ENCODE measurements around the gene HIVEP3.

Gene HIVEP3

GRCh38 chr1:41599912-41600311, 318.8 kb downstream of the HIVEP3 start:
- DNase-seq = no peak

- DNase-seq = no peak
Measured at GRCh38 chr1:41598325-41598724, 320.4 kb downstream of the HIVEP3 start.

DNA sequence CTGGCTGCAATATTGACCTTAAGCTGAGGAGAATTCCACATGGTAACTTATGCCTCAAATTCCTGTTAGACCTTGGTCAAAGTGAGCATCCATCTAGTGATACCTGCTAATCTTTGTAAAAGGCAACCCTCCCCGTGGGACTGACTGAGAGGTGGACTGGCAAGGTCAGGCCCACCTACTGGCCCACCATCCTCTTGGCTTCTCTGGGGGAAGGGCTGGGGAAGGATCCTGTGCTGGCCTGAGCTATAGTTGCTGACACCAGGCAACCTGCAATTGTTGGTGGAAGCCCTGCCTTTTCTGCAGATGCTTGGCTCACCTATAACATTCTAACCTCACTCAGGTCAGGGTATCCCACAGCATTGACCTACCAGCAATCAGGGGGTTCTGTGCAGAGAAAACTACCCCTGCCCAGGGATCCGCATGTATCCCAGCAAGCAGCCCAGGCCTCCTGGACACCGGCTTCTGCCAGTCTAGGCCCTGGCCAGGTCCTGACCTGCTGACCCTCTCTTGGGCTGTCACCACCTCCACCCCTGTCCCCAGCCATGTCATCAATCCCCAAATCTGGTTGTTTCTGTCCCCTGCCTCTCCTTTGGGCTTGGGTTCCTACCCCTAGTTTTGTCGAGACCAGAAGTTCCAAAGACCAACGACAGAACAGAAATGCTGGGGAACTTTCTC, 326.1 kb downstream of the HIVEP3 start:
- DNase-seq = no peak

DNA sequence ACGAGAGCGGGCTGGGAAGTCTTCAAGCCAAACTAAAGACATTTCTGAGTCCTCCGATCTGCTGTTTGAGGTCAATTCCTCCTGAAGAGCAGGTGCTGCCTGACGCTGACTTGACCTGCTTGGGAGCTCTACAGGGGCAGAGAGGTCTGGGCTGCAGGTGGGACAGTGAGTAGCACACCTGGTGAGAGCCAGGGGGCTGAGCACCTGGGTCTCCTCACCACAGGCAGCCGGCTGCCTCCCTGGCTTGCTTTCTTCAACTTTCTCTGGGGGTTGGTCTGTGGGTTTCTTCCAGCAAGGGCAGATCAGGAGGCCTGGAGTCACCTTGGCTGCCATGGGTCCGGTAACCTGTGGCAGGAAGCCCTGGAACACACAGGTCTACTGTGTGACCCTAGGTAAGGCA, 326.8 kb downstream of the HIVEP3 start:
- no peak for DNase-seq

GRCh38 chr1:41590331-41590730, 328.4 kb downstream of the HIVEP3 start:
- no peak for DNase-seq

- no peak for DNase-seq
Measured at GRCh38 chr1:41589395-41589794, 329.3 kb downstream of the HIVEP3 start.

DNA sequence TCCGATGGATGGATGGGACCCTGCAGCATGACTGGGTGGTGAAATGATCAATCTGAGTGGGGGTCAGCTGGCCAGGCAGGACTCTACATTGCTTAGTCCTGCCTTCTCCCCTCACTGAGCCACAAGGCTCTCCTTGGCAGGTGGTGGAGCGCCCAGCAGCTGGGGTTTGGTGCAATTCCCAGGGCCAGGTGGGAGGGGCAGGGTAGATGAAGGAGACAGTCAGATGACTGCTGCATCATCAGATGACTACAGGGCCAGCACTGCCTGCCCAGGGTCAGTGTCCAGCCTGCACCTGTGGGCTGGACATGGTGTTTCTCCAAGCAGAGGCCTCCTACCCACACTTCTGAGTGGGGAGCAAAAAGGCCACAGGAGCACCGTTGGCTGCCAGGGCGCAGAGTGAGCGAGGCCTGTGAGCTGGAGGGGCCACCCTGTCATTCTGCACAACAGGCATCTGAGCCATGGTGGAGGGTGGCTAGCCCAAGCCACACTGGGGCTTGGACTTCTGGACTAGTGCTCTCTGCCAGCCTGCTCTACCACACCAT, 330.3 kb downstream of the HIVEP3 start:
- DNase-seq = no peak

DNA sequence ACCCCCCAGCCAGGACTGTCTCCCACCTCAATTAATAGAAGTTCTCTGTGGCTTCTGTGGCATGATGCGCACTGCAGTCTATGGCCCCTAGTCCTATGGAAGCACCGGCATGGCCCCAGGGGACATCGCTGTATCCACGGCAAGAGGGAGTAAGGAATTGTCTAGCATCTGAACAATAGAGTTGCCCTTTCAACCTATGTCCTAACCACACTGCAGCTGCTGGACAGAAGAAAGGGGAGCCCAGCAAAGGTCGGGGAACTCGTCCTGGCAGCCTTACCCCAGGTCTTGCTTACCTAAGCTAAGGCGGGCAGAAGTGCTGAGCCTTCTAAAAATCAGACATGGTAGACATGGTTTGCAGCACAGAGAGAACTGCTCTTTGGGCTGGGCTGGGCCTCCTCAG, 330.9 kb downstream of the HIVEP3 start:
- no peak for DNase-seq

GRCh38 chr1:41586230-41586629, 332.5 kb downstream of the HIVEP3 start:
- no peak for DNase-seq

GRCh38 chr1:41583658-41584547, 334.8 kb downstream of the HIVEP3 start:
- no peak for DNase-seq

GRCh38 chr1:41582851-41583657, 335.7 kb downstream of the HIVEP3 start:
- no peak for DNase-seq

DNA sequence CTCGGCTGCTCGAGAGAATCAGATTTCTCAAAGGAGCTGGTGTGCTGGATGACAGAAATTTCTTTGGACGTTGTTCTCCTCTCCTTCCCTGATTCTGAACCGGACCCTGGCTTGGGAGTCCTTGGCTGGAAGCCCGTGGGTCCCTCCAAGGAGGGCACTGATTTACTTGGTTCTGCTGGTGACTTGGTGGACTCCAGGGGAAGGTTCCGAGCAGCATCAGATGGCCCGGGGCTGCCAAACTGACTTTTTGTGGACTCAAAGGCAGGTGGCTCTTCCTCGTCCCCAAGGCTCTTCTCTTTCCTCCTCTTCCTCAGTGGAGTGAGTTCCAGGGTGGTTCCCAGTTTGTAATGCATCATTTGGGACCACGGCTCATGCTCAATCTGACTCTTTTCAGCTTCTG, 336.4 kb downstream of the HIVEP3 start:
- DNase-seq = no peak

GRCh38 chr1:41582004-41582325, 336.8 kb downstream of the HIVEP3 start:
- no peak for DNase-seq

DNA sequence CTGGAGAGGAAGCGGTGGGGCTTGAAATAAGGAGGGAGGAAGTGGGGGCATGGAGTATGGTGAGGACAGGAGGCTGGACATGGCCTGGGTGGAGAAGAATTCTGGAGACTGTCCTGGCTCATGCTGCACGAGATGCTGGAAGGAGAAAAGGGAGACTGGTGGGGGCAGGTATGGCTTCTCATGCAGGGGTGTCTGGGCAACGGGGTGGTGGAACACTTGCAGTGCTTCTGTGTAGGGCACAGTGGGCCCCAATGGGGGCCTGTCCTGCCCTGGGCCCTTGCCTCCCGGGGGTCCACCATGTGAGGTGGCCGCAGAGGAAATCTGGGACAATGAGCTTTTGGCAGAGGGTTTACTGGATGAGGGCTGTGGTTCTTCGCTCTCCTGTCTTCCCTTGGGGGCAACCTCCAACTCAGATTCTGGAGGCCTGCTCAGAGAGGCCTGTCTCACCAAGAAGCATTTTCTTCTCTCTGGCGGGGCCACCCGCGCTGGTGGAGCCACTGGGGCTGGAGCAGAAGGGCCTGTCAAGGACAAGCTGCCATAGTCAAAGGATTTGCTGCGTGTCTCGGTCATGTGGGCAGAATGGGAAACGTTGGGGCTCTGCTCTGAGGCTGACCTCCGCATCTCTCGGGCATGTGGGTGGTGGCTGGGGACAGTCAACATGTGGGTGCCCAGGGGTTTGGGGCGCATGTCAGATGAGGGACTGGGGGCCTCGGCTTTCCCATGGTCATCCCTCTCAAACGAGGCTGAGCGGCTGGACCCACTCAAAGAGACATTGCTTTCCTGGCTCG, 337.3 kb downstream of the HIVEP3 start:
- no peak for DNase-seq

DNA sequence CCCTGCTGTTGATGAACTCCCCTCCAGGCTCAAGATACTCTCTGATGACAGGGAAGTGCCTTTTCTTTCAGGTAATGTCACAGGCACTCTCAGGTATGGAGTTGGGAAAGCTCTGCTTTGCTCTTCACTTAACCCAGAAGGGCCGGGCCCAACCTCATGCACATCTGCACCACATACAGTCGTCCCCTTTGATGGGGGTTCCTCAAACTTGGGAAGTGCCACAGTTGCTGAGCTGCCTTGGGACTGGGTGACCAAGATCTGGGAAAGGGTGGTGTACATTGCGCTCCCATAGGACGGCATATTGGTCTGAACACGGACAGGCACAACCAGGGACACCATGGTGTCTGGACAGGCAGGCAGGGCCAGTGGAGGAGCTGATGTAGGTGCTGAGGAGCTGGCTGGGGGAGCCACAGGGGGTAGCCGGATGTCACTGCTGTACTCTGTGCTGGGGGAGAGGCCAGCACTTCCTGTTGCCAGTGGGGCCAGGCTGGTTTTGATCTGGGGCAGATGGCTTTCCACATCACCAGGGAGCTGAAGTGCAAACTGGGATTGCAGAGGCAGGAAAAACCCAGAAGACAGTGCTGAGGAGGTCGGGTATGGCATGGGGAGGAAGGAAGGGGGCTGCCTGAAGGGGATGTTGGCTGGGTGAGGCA, 338.1 kb downstream of the HIVEP3 start:
- no peak for DNase-seq

- no peak for DNase-seq
Measured at GRCh38 chr1:41580021-41580420, 338.7 kb downstream of the HIVEP3 start.

DNA sequence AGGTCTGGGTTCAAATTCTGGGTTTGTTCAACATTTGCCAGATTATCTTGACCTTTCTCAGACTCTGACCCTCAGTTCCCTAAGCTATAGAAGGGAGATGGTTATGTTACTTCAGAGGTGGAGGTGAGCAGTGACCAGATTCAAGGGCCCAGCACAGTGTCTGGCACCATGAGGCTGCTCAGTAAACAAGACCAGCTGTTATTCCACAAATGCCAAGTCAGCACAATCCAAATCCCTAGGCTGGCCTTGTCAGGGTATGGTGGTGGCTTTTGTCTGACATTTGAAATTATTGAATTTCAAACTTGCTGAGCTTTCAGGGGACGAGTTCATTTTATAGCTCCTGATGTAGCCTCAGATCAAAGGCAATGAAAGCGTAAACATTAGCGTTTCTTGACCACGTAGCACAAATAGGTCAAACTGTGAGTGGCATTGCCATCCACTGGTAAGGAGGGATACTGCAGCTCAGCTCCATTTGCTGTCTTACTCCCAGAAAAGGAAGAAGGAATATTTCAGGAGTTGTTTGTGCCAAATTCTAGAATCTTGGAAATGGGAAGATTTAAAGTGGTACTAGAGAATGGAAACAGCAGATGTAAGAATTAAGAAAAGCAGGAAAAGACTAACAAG, 339.9 kb downstream of the HIVEP3 start:
- DNase-seq = no peak

DNA sequence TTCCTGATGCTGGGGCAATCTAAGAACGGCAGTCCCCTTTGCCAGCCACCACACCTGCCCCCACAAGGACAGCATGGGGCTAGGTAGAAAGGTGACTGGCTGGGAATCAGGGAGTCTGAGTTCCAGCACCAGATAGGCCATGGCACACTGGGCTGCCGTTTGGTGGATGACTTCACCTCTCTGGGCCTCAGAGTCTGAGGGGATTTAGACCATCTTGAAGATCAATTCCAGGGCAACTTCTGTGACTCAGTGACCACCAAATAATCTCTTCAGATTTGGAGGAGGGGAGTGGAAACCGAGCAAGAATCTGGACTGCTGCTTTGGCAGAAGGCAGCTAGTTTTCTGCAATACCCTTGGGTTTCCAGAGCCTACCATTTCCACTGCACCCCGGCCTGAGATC, 342.1 kb downstream of the HIVEP3 start:
- no peak for DNase-seq

DNA sequence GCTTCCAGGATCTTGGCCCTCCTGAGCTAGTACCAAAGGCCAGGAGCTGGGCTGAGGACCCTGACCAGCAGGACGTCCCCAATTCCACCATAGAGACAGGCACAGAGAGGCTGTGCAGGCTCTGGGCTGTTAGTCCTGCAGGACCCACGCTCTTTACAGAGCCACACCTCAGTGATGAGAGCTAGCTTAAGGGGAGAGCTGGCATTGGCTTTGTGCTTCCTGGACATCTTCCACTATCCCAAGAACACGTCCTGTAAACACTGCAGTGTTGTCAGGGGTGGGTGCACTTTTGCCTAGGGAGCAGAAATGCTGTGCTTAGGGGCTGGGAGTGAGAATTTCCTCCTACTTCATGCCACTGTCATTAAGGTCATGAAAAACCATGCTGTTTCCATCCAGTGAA, 342.5 kb downstream of the HIVEP3 start:
- DNase-seq = no peak

DNA sequence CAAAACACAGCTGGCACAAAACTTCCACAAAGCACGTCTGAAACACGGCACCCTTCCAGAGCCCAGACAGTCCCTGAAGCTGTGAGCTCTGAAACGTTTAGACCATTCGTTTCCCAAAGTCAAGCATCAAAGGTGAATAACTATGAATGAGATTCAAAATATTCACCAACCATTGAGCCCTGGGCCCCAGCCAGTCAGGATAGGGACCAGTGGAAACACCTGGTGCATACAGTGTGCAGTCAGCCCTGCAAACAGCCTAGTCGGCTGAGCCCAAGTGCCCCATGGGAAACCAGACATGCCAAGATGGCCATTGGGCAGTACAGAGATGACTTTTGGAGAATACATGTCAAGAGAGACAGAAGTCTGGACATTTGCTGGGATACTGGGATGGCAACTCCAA, 343.9 kb downstream of the HIVEP3 start:
- DNase-seq = no peak
